Measurements from ENCODE around the gene DYNC1I1.

DYNC1I1 gene

GRCh38 chr7:96033009-96033598 is 260.8 kb downstream of the DYNC1I1 start:
- DNase-seq, result no peak

GRCh38 chr7:96034940-96035727 is 262.8 kb downstream of the DYNC1I1 start:
- DNase-seq, result no peak

- DNase-seq, result peak in 1 of 2 experiments; percentile 5
Measured at GRCh38 chr7:96040250-96040772, 268.0 kb downstream of the DYNC1I1 start.

- no peak for DNase-seq
Measured at GRCh38 chr7:96041171-96041570, 268.8 kb downstream of the DYNC1I1 start.

- no peak for DNase-seq
Measured at GRCh38 chr7:96045181-96045580, 272.8 kb downstream of the DYNC1I1 start.

GRCh38 chr7:96045919-96046318 is 273.6 kb downstream of the DYNC1I1 start:
- DNase-seq, result no peak

GRCh38 chr7:96052289-96052688 is 279.9 kb downstream of the DYNC1I1 start:
- DNase-seq, result no peak

GRCh38 chr7:96052860-96053470 is 280.6 kb downstream of the DYNC1I1 start:
- no peak for DNase-seq

- no peak for DNase-seq
Measured at GRCh38 chr7:96055717-96056116, 283.4 kb downstream of the DYNC1I1 start.

- DNase-seq, result no peak
Measured at GRCh38 chr7:96059075-96059474, 286.7 kb downstream of the DYNC1I1 start.

GRCh38 chr7:96061009-96061408 is 288.7 kb downstream of the DYNC1I1 start:
- no peak for DNase-seq

GRCh38 chr7:96061844-96062243 is 289.5 kb downstream of the DYNC1I1 start:
- DNase-seq, result no peak

GRCh38 chr7:96067321-96067720 is 295.0 kb downstream of the DYNC1I1 start:
- no peak for DNase-seq

- peak; percentile 95 to 99 for DNase-seq
Measured at GRCh38 chr7:96069401-96069800, 297.0 kb downstream of the DYNC1I1 start.

GRCh38 chr7:96074871-96075270 is 302.5 kb downstream of the DYNC1I1 start:
- no peak for DNase-seq

- peak; percentile 87 to 97 for DNase-seq
Measured at GRCh38 chr7:96075510-96076349, 303.4 kb downstream of the DYNC1I1 start.

- DNase-seq, result peak in 1 of 2 experiments; percentile 66
Measured at GRCh38 chr7:96076350-96076707, 304.0 kb downstream of the DYNC1I1 start.

- DNase-seq, result peak; percentile 94 to 98
Measured at GRCh38 chr7:96080027-96080426, 307.7 kb downstream of the DYNC1I1 start.

- DNase-seq, result peak; percentile 35 to 51
Measured at GRCh38 chr7:96084881-96085553, 312.7 kb downstream of the DYNC1I1 start.

- DNase-seq, result peak; percentile 19 to 26
Measured at GRCh38 chr7:96085953-96086352, 313.6 kb downstream of the DYNC1I1 start.

- DNase-seq, result peak; percentile 69 to 72
Measured at GRCh38 chr7:96088579-96088978, 316.2 kb downstream of the DYNC1I1 start.

- peak in 1 of 2 experiments; percentile 27 for DNase-seq
Measured at GRCh38 chr7:96089511-96089910, 317.2 kb downstream of the DYNC1I1 start.
